ENCODE measurements around the gene RIMBP3C.
A peak's percentile ranks its signal among the peaks of the same experiment; 100 is the strongest.

RIMBP3C gene

DNA sequence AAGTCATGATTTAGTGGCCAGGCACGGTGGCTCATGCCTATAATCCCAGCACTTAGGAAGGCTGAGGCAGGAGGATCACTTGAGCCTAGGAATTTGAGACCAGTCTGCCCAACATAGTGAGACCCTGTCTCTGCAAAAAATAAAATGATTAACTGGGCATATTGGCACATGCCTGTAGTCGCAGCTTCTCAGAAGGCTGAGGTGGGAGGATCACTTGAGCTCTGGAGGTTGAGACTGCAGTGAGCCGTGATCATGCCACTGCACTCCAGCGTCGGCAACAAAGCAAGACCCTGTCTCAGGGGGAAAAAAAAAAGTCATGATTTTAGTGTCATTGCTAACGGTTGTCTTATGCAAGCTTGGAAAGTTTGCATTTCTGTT lies 28.2 kb upstream of the RIMBP3C start:
- no peak overlapping the region for H2BK120ac ChIP-seq (ENCODE audit: insufficient read depth, low read length, poor library complexity)
- H2BK12ac ChIP-seq (ENCODE audit: low read length): no peak overlapping the region
- H3K4me2 ChIP-seq (ENCODE audit: low read length): no peak overlapping the region
- H2AFZ ChIP-seq (ENCODE audit: insufficient read depth, low read length, poor library complexity): no peak overlapping the region
- no peaks in the 10 kb centered on the region for H3K79me1 ChIP-seq (ENCODE audit: low read length)
- no peak overlapping the region for H3K14ac ChIP-seq (ENCODE audit: low read length)
- DNase-seq: no peak
- H3K18ac ChIP-seq (ENCODE audit: low read length): no peak overlapping the region
- peak overlapping the region; percentile 89 for H3K4ac ChIP-seq (ENCODE audit: low read depth, low read length)
- no peak overlapping the region for H3K9ac ChIP-seq (ENCODE audit: low read length)
- H3K27me3 ChIP-seq (ENCODE audit: insufficient read depth, low read length): no peaks in the 10 kb centered on the region
- no peaks in the 10 kb centered on the region for H3K9me3 ChIP-seq (ENCODE audit: insufficient read depth, low read depth, low read length)
- no peak overlapping the region for H3K4me3 ChIP-seq (ENCODE audit: low read depth, low read length)
- no CpG with 5 or more reads among the region's 6 CpGs for WGBS (ENCODE audit: extremely low coverage, insufficient coverage, insufficient read length)
- peaks cover 48% of the 10 kb centered on the region for H3K79me2 ChIP-seq (ENCODE audit: control insufficient read depth, insufficient read depth, low read length, poor library complexity)
- H3K36me3 ChIP-seq (ENCODE audit: control insufficient read depth in 1 of 2, insufficient read depth in 2 of 2, low read length in 2 of 2): peaks cover 2 to 8% of the 10 kb centered on the region in 2 experiments
- H4K8ac ChIP-seq (ENCODE audit: low read depth, low read length): no peak overlapping the region
- no peak overlapping the region for H2BK5ac ChIP-seq (ENCODE audit: low read depth, low read length, poor library complexity)
- H4K91ac ChIP-seq (ENCODE audit: low read depth, low read length): no peak overlapping the region
- no peak overlapping the region for H3K27ac ChIP-seq (ENCODE audit: low read depth, low read length)
- no peak overlapping the region for H3K23ac ChIP-seq (ENCODE audit: low read length)
- no peak overlapping the region for H4K12ac ChIP-seq (ENCODE audit: low read depth, low read length)
- peaks cover 8% of the 10 kb centered on the region in 2 experiments for H3K4me1 ChIP-seq (ENCODE audit: control insufficient read depth in 1 of 2, insufficient read depth in 2 of 2, low read length in 2 of 2)
- H2AK5ac ChIP-seq (ENCODE audit: low read length): no peak overlapping the region

DNA sequence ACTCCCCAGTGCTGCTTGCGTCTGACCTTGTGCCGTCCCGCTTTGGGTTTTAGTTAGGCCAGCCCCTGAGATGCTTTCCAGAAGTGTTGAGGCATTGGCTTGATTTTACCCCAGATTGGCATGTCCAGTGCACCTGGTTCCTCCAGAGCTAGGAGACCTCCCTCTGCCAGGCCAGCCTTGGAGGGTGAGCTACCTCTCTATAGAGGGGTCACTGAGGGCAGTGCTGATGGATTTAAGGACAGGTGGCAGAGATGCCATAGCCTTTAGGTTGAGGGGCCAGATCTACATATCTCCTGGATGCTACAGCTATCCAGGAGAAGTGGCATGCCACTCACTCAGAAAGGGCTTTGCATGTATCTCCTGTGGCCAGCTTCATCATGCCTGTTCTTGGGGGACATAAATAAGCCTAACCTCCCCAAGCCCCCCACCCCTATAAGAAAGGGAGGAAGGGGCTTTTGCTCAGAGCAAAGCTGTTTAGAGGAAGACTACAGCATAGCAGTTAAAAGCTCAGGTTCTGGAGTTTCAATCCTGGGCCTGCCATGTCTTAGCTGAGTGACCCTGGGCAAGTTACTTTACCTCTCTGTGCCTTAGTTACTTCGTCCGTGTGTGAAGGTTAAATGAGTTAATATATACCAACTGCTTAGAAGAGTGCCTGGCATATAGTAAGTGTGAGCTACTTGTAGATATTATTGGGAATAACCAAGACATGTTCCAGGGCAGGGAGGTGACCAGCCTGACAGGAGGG lies 22.7 kb upstream of the RIMBP3C start:
- Histone ChIP-seq H4K8ac (ENCODE audit: low read depth, low read length) (no peak overlapping the region), H3K79me1 (ENCODE audit: low read length) (no peaks in the 10 kb centered on the region), H2AFZ (ENCODE audit: insufficient read depth, low read length, poor library complexity) (no peak overlapping the region), H3K4ac (ENCODE audit: low read depth, low read length) (peak overlapping the region; percentile 94), H3K9ac (ENCODE audit: low read length) (no peak overlapping the region), H3K23ac (ENCODE audit: low read length) (no peak overlapping the region), H2BK5ac (ENCODE audit: low read depth, low read length, poor library complexity) (no peak overlapping the region), H4K12ac (ENCODE audit: low read depth, low read length) (no peak overlapping the region), H4K91ac (ENCODE audit: low read depth, low read length) (no peak overlapping the region), H2BK12ac (ENCODE audit: low read length) (no peak overlapping the region), H2AK5ac (ENCODE audit: low read length) (no peak overlapping the region), H3K4me2 (ENCODE audit: low read length) (no peak overlapping the region), H3K14ac (ENCODE audit: low read length) (no peak overlapping the region), H2BK120ac (ENCODE audit: insufficient read depth, low read length, poor library complexity) (no peak overlapping the region), H3K36me3 (ENCODE audit: control insufficient read depth in 1 of 2, insufficient read depth in 2 of 2, low read length in 2 of 2) (peaks cover 8 to 9% of the 10 kb centered on the region in 2 experiments), H3K79me2 (ENCODE audit: control insufficient read depth, insufficient read depth, low read length, poor library complexity) (peaks cover 52% of the 10 kb centered on the region), H3K18ac (ENCODE audit: low read length) (no peak overlapping the region), H3K4me1 (ENCODE audit: control insufficient read depth in 1 of 2, insufficient read depth in 2 of 2, low read length in 2 of 2) (peaks cover 15% of the 10 kb centered on the region in 2 experiments), H3K27me3 (ENCODE audit: insufficient read depth, low read length) (no peaks in the 10 kb centered on the region), H3K27ac (ENCODE audit: low read depth, low read length) (no peak overlapping the region), H3K4me3 (ENCODE audit: low read depth, low read length) (no peak overlapping the region), H3K9me3 (ENCODE audit: insufficient read depth, low read depth, low read length) (no peaks in the 10 kb centered on the region)
- WGBS (ENCODE audit: extremely low coverage, insufficient coverage, insufficient read length): no CpG with 5 or more reads among the region's 5 CpGs
- no peak for DNase-seq

DNA sequence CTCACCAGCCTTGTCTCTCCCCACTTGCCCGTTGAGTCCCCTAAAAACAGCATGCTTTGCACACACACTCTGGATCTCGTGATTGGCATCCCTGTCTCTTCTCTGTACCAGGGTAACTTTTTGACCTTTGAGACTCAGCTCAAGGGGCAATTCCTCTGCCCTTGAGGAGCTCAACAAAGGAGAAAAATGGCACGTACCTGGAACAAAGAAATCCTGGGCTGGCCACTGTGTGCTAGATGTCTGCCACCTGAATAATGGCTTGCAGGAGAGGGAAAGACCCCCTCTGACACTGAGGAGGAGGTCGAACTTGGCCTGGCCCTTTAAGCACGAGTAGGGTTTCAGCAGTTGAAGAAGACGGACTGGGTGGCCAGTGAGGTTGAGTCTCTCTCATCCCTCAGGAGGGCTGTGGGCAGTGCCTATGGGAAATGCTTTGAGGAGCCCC lies 22.1 kb upstream of the RIMBP3C start:
- no peak for DNase-seq
- no peak overlapping the region for H2BK12ac ChIP-seq (ENCODE audit: low read length)
- H4K91ac ChIP-seq (ENCODE audit: low read depth, low read length): no peak overlapping the region
- peaks cover 12 to 15% of the 10 kb centered on the region in 2 experiments for H3K4me1 ChIP-seq (ENCODE audit: control insufficient read depth in 1 of 2, insufficient read depth in 2 of 2, low read length in 2 of 2)
- H3K79me2 ChIP-seq (ENCODE audit: control insufficient read depth, insufficient read depth, low read length, poor library complexity): peaks cover 54% of the 10 kb centered on the region
- H2AFZ ChIP-seq (ENCODE audit: insufficient read depth, low read length, poor library complexity): no peak overlapping the region
- H3K27ac ChIP-seq (ENCODE audit: low read depth, low read length): no peak overlapping the region
- peaks cover under 1% of the 10 kb centered on the region for H3K79me1 ChIP-seq (ENCODE audit: low read length)
- no peaks in the 10 kb centered on the region for H3K9me3 ChIP-seq (ENCODE audit: insufficient read depth, low read depth, low read length)
- H2AK5ac ChIP-seq (ENCODE audit: low read length): no peak overlapping the region
- WGBS (ENCODE audit: extremely low coverage, insufficient coverage, insufficient read length): no CpG with 5 or more reads among the region's 6 CpGs
- peaks cover 8% of the 10 kb centered on the region in 2 experiments for H3K36me3 ChIP-seq (ENCODE audit: control insufficient read depth in 1 of 2, insufficient read depth in 2 of 2, low read length in 2 of 2)
- H3K4me3 ChIP-seq (ENCODE audit: low read depth, low read length): no peak overlapping the region
- no peak overlapping the region for H3K18ac ChIP-seq (ENCODE audit: low read length)
- H3K4ac ChIP-seq (ENCODE audit: low read depth, low read length): peak overlapping the region; percentile 94
- H3K14ac ChIP-seq (ENCODE audit: low read length): no peak overlapping the region
- H2BK120ac ChIP-seq (ENCODE audit: insufficient read depth, low read length, poor library complexity): no peak overlapping the region
- no peak overlapping the region for H4K12ac ChIP-seq (ENCODE audit: low read depth, low read length)
- no peak overlapping the region for H3K9ac ChIP-seq (ENCODE audit: low read length)
- H3K27me3 ChIP-seq (ENCODE audit: insufficient read depth, low read length): no peaks in the 10 kb centered on the region
- no peak overlapping the region for H4K8ac ChIP-seq (ENCODE audit: low read depth, low read length)
- no peak overlapping the region for H3K23ac ChIP-seq (ENCODE audit: low read length)
- no peak overlapping the region for H3K4me2 ChIP-seq (ENCODE audit: low read length)
- H2BK5ac ChIP-seq (ENCODE audit: low read depth, low read length, poor library complexity): no peak overlapping the region

GRCh38 chr22:21571679-21572078 lies 20.4 kb upstream of the RIMBP3C start:
- no peak overlapping the region for H3K9ac ChIP-seq (ENCODE audit: low read length)

More at GRCh38 chr22:21571679-21572078, 20.4 kb upstream of the RIMBP3C start:
- H2AFZ ChIP-seq (ENCODE audit: insufficient read depth, low read length, poor library complexity): no peak overlapping the region
- no peak overlapping the region for H4K12ac ChIP-seq (ENCODE audit: low read depth, low read length)
- H2BK5ac ChIP-seq (ENCODE audit: low read depth, low read length, poor library complexity): no peak overlapping the region
- H2BK12ac ChIP-seq (ENCODE audit: low read length): no peak overlapping the region
- no peak overlapping the region for H3K4me3 ChIP-seq (ENCODE audit: low read depth, low read length)
- peaks cover 51% of the 10 kb centered on the region for H3K79me2 ChIP-seq (ENCODE audit: control insufficient read depth, insufficient read depth, low read length, poor library complexity)
- WGBS (ENCODE audit: extremely low coverage, insufficient coverage, insufficient read length): no CpG with 5 or more reads among the region's 4 CpGs
- H3K4ac ChIP-seq (ENCODE audit: low read depth, low read length): peak overlapping the region; percentile 80
- H3K9me3 ChIP-seq (ENCODE audit: insufficient read depth, low read depth, low read length): no peaks in the 10 kb centered on the region
- H3K18ac ChIP-seq (ENCODE audit: low read length): no peak overlapping the region
- H3K4me2 ChIP-seq (ENCODE audit: low read length): no peak overlapping the region
- H2AK5ac ChIP-seq (ENCODE audit: low read length): no peak overlapping the region
- DNase-seq: no peak
- H3K14ac ChIP-seq (ENCODE audit: low read length): no peak overlapping the region
- peaks cover 6 to 7% of the 10 kb centered on the region in 2 experiments for H3K36me3 ChIP-seq (ENCODE audit: control insufficient read depth in 1 of 2, insufficient read depth in 2 of 2, low read length in 2 of 2)
- H2BK120ac ChIP-seq (ENCODE audit: insufficient read depth, low read length, poor library complexity): no peak overlapping the region
- H3K79me1 ChIP-seq (ENCODE audit: low read length): peaks cover 10% of the 10 kb centered on the region
- no peak overlapping the region for H4K8ac ChIP-seq (ENCODE audit: low read depth, low read length)
- H3K23ac ChIP-seq (ENCODE audit: low read length): no peak overlapping the region
- peaks cover 7 to 11% of the 10 kb centered on the region in 2 experiments for H3K4me1 ChIP-seq (ENCODE audit: control insufficient read depth in 1 of 2, insufficient read depth in 2 of 2, low read length in 2 of 2)
- no peaks in the 10 kb centered on the region for H3K27me3 ChIP-seq (ENCODE audit: insufficient read depth, low read length)
- no peak overlapping the region for H4K91ac ChIP-seq (ENCODE audit: low read depth, low read length)
- H3K27ac ChIP-seq (ENCODE audit: low read depth, low read length): no peak overlapping the region

Data from trophoblast cell (in vitro differentiated cells and primary cell).